ENCODE results near the gene RNF130. TPM values are rescaled to one million over a fixed set of nuclear protein-coding genes. Genes with fewer than 3 reads are reported as not detected.

The RNF130 gene
- total RNA-seq, 1 experiment from 2014 or later = 31.8 TPM

- Mint-ChIP-seq H3K27me3 (ENCODE audit: insufficient read depth, unreplicated experiment) (no peaks in the 10 kb centered on the region), H3K4me1 (ENCODE audit: insufficient read depth, unreplicated experiment) (peaks cover 7% of the 10 kb centered on the region), H3K36me3 (ENCODE audit: insufficient read depth, unreplicated experiment) (peaks cover 28% of the 10 kb centered on the region), H3K27ac (ENCODE audit: low read depth, unreplicated experiment) (peak within 1 kb of the TSS; percentile 82), H3K9me3 (ENCODE audit: unreplicated experiment) (no peaks in the 10 kb centered on the region), H3K4me3 (ENCODE audit: unreplicated experiment) (peak within 1 kb of the TSS; percentile 98)
- intact Hi-C loops (cut with micrococcal nuclease) = loop anchor here (2.0 to 5.0 kb wide), 3 partner anchors 111 to 165 kb away; partner anchors contain the start of gene RNF130
- CTCF ChIA-PET = interaction anchor here (0.5 to 1.4 kb wide), 16 partner anchors 9 to 172 kb away, joined by 3 to 5 read pairs (median 3); no protein-coding TSS in a partner anchor
- TF ChIP-seq, protein P1, sequence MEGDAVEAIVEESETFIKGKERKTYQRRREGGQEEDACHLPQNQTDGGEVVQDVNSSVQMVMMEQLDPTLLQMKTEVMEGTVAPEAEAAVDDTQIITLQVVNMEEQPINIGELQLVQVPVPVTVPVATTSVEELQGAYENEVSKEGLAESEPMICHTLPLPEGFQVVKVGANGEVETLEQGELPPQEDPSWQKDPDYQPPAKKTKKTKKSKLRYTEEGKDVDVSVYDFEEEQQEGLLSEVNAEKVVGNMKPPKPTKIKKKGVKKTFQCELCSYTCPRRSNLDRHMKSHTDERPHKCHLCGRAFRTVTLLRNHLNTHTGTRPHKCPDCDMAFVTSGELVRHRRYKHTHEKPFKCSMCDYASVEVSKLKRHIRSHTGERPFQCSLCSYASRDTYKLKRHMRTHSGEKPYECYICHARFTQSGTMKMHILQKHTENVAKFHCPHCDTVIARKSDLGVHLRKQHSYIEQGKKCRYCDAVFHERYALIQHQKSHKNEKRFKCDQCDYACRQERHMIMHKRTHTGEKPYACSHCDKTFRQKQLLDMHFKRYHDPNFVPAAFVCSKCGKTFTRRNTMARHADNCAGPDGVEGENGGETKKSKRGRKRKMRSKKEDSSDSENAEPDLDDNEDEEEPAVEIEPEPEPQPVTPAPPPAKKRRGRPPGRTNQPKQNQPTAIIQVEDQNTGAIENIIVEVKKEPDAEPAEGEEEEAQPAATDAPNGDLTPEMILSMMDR (IDR thresholded peaks at IDR 0.05; ENCODE audit: unreplicated experiment) = peak; percentile 34
- BruUV-seq (replicated peaks) = no TSS peak
- POLR2A ChIA-PET = interaction anchor here (0.7 to 1.6 kb wide), 6 partner anchors 12 to 588 kb away, joined by 3 to 7 read pairs (median 4); partner anchors contain the start of gene MAML1
- DNase-seq (ENCODE audit: unreplicated experiment) = peak; percentile 73
Observed at GRCh38 chr5:179907556-179908324, 163.8 kb downstream of the RNF130 start, which contains the start of gene TBC1D9B. TSS of gene TBC1D9B (minus strand) at chr5:179907897. CDS start at chr5:179907821, 76 bp downstream.

GRCh38 chr5:179906795-179907555 lies 164.6 kb downstream of the RNF130 start:
- Mint-ChIP-seq H3K27me3 (ENCODE audit: insufficient read depth, unreplicated experiment) (no peaks in the 10 kb centered on the region), H3K27ac (ENCODE audit: low read depth, unreplicated experiment) (peak overlapping the region; percentile 82), H3K36me3 (ENCODE audit: insufficient read depth, unreplicated experiment) (peaks cover 35% of the 10 kb centered on the region), H3K9me3 (ENCODE audit: unreplicated experiment) (no peaks in the 10 kb centered on the region), H3K4me3 (ENCODE audit: unreplicated experiment) (peak overlapping the region; percentile 98), H3K4me1 (ENCODE audit: insufficient read depth, unreplicated experiment) (peaks cover 7% of the 10 kb centered on the region)
- ChIA-PET CTCF (interaction anchor here (0.5 to 1.4 kb wide), 14 partner anchors 9 to 847 kb away, joined by 3 to 5 read pairs (median 3); partner anchors contain the start of genes HNRNPH1 and ZNF354C), POLR2A (interaction anchor here (0.7 to 2.1 kb wide), 15 partner anchors 11 to 785 kb away, joined by 3 to 14 read pairs (median 4); partner anchors contain the start of genes MAML1, MRNIP and SQSTM1)
- TF ChIP-seq, protein P1 (IDR thresholded peaks at IDR 0.05; ENCODE audit: unreplicated experiment) = no peak
- intact Hi-C loops (cut with micrococcal nuclease) = loop anchor here (2.0 to 5.0 kb wide), 2 partner anchors 110 to 165 kb away; partner anchors contain the start of gene RNF130
- peak; percentile 55 for DNase-seq (ENCODE audit: unreplicated experiment)
- BruUV-seq (replicated peaks) = no TSS peak

DNA sequence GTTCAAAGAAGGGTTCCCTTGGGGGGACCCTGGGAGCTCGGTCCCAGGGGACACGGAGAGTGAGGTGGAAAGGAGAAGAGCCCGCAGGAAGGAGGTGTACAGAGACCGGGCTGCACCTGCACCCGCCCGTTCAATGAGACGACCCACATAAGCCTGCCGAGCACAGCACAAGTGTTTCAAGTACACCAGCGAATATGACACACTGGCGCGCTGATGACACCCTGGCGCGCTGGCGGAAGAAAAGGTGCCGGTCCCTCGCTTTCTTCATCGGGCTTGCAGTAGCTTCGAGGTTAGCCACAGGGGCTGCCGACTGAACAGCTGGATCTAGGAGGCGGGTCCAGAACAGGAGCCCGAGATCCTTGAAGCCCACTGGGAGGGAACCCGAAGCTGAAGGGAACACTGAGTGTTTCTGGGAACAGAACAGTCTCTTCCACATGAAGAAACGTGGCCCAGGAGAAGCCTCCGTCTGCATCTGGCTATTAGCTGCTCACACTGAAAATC lies 165.2 kb downstream of the RNF130 start:
- CTCF ChIA-PET = interaction anchor here (0.6 to 1.2 kb wide), 11 partner anchors 10 to 846 kb away, joined by 3 to 5 read pairs (median 3); partner anchors contain the start of genes HNRNPH1 and ZNF354C

More for the DNA sequence above, 165.2 kb downstream of the RNF130 start:
- Mint-ChIP-seq H3K36me3 (ENCODE audit: insufficient read depth, unreplicated experiment) (peaks cover 41% of the 10 kb centered on the region), H3K4me1 (ENCODE audit: insufficient read depth, unreplicated experiment) (peaks cover 7% of the 10 kb centered on the region), H3K4me3 (ENCODE audit: unreplicated experiment) (peak overlapping the region; percentile 98), H3K27ac (ENCODE audit: low read depth, unreplicated experiment) (peak overlapping the region; percentile 82), H3K27me3 (ENCODE audit: insufficient read depth, unreplicated experiment) (no peaks in the 10 kb centered on the region), H3K9me3 (ENCODE audit: unreplicated experiment) (no peaks in the 10 kb centered on the region)
- POLR2A ChIA-PET = interaction anchor here (0.6 to 2.1 kb wide), 15 partner anchors 11 to 786 kb away, joined by 3 to 14 read pairs (median 4); partner anchors contain the start of genes MAML1, MRNIP and SQSTM1
- BruUV-seq (replicated peaks) = no TSS peak
- TF ChIP-seq, protein P1 (IDR thresholded peaks at IDR 0.05; ENCODE audit: unreplicated experiment) = no peak
- intact Hi-C loops (cut with micrococcal nuclease) = loop anchor here (2.0 to 5.0 kb wide), 2 partner anchors 110 to 166 kb away; partner anchors contain the start of gene RNF130
- DNase-seq (ENCODE audit: unreplicated experiment) = no peak

Data from MCF 10A (cell line).